Activated CD8-positive, alpha-beta memory T cell treated with anti-CD3 and anti-CD28 coated beads, Interleukin-2, amount 50 U/mL, for 1 hour (primary cell): ENCODE data around the gene CA9.

Source experiments
- DNase-seq: peaks from one replicate; pipeline ENCODE4 v3.0.0-alpha.2; 2020; ENCODE audit errors: extremely low read depth

Gene CA9

GRCh38 chr9:35675732-35676392, 2.1 kb downstream of the CA9 start:
- no peak for DNase-seq

- no peak for DNase-seq
These were observed 5.4 kb downstream of the CA9 start for GRCh38 chr9:35679091-35679490.

GRCh38 chr9:35679766-35680330, 6.1 kb downstream of the CA9 start:
- DNase-seq: no peak

- DNase-seq: no peak
These were observed 6.8 kb downstream of the CA9 start for GRCh38 chr9:35680331-35681105.

GRCh38 chr9:35681341-35682002, 7.7 kb downstream of the CA9 start:
- DNase-seq: no peak

GRCh38 chr9:35682051-35682450, 8.3 kb downstream of the CA9 start:
- DNase-seq: no peak

- no peak for DNase-seq
These were observed 9.0 kb downstream of the CA9 start for GRCh38 chr9:35682520-35683315.

GRCh38 chr9:35683323-35683722, 9.6 kb downstream of the CA9 start:
- DNase-seq: no peak

- DNase-seq: no peak
These were observed 11.2 kb downstream of the CA9 start for GRCh38 chr9:35684921-35685320.

- no peak for DNase-seq
These were observed 11.8 kb downstream of the CA9 start for GRCh38 chr9:35685506-35685905.

- no peak for DNase-seq
These were observed 12.8 kb downstream of the CA9 start for GRCh38 chr9:35686222-35687203.

GRCh38 chr9:35687306-35687705, 13.6 kb downstream of the CA9 start:
- no peak for DNase-seq

- no peak for DNase-seq
These were observed 14.3 kb downstream of the CA9 start for GRCh38 chr9:35687972-35688557.

GRCh38 chr9:35688558-35689541, 15.1 kb downstream of the CA9 start:
- no peak for DNase-seq

GRCh38 chr9:35689542-35690293, 16.0 kb downstream of the CA9 start, which contains the start of gene TPM2:
Gene TPM2 (minus strand): TSS chr9:35689925. CDS start chr9:35689817, 108 bp downstream.
- no peak for DNase-seq

- DNase-seq: no peak
These were observed 16.5 kb downstream of the CA9 start for GRCh38 chr9:35690294-35690613.

- no peak for DNase-seq
These were observed 17.0 kb downstream of the CA9 start for GRCh38 chr9:35690614-35691333.

GRCh38 chr9:35691334-35691650, 17.6 kb downstream of the CA9 start:
- DNase-seq: no peak
